ENCODE measurements around the gene TMEM150A. TPM values are rescaled to one million over a fixed set of nuclear protein-coding genes. Genes with fewer than 3 reads are reported as not detected.
A peak's percentile ranks its signal among the peaks of the same experiment; 100 is the strongest.
"Not testable (repeated sequence)": the region's sequence is repeated elsewhere in the genome, so short reads cannot be mapped to it uniquely, and the experiment has no call there.

Gene TMEM150A
- total and polyA plus RNA-seq, 2 donors = 2.3 to 15.9 TPM

GRCh38 chr2:85598594-85599340, 3.7 kb downstream of the TMEM150A start:
- no peak for DNase-seq (ENCODE audit: low read depth in 6 of 9, low spot score in 9 of 9)
- Histone ChIP-seq H3K27ac (ENCODE audit: low read depth in 1 of 2, low read length in 1 of 2) (no peak overlapping the region), H3K4me3 (ENCODE audit: low read length in 2 of 2) (no peak overlapping the region), H3K4me1 (ENCODE audit: control insufficient read depth in 2 of 2, insufficient read depth in 2 of 2, low read length in 2 of 2) (peaks cover 23 to 47% of the 10 kb centered on the region in 2 donors), H3K9me3 (ENCODE audit: control insufficient read depth in 2 of 2, insufficient read depth in 1 of 2, low read length in 1 of 2) (no peaks in the 10 kb centered on the region), H3K27me3 (ENCODE audit: control insufficient read depth in 2 of 2, insufficient read depth in 1 of 2, low read length in 1 of 2) (peaks cover 12 to 27% of the 10 kb centered on the region in 2 donors), H3K36me3 (ENCODE audit: control insufficient read depth in 2 of 2, insufficient read depth in 2 of 2, low read length in 1 of 2) (peaks cover 21 to 28% of the 10 kb centered on the region in 2 donors)
- 87% methylated on average over 14 of the region's 14 CpGs for WGBS

- Histone ChIP-seq H3K36me3 (ENCODE audit: control insufficient read depth in 2 of 2, insufficient read depth in 2 of 2, low read length in 1 of 2) (peaks cover 21 to 28% of the 10 kb centered on the region in 2 donors), H3K4me3 (ENCODE audit: low read length in 2 of 2) (no peak overlapping the region), H3K4me1 (ENCODE audit: control insufficient read depth in 2 of 2, insufficient read depth in 2 of 2, low read length in 2 of 2) (peaks cover 23 to 42% of the 10 kb centered on the region in 2 donors), H3K9me3 (ENCODE audit: control insufficient read depth in 2 of 2, insufficient read depth in 1 of 2, low read length in 1 of 2) (no peaks in the 10 kb centered on the region), H3K27me3 (ENCODE audit: control insufficient read depth in 2 of 2, insufficient read depth in 1 of 2, low read length in 1 of 2) (peaks cover 7 to 12% of the 10 kb centered on the region in 2 donors), H3K27ac (ENCODE audit: low read depth in 1 of 2, low read length in 1 of 2) (no peak overlapping the region)
- WGBS = 98% methylated on average over 5 of the region's 5 CpGs
- DNase-seq (ENCODE audit: low read depth in 6 of 9, low spot score in 9 of 9) = no peak
These were observed 5.3 kb downstream of the TMEM150A start for GRCh38 chr2:85597241-85597640.

GRCh38 chr2:85596486-85597143, 5.9 kb downstream of the TMEM150A start:
- 83% methylated on average over 3 of the region's 3 CpGs for WGBS
- no peak overlapping the region for H3K27ac ChIP-seq (ENCODE audit: low read depth in 1 of 2, low read length in 1 of 2)
- H3K9me3 ChIP-seq (ENCODE audit: control insufficient read depth in 2 of 2, insufficient read depth in 1 of 2, low read length in 1 of 2) = no peaks in the 10 kb centered on the region
- H3K27me3 ChIP-seq (ENCODE audit: control insufficient read depth in 2 of 2, insufficient read depth in 1 of 2, low read length in 1 of 2) = peaks cover 2 to 6% of the 10 kb centered on the region in 2 donors
- peak overlapping the region; percentile 87 to 93 for H3K4me3 ChIP-seq (ENCODE audit: low read length in 2 of 2)
- DNase-seq (ENCODE audit: low read depth in 6 of 9, low spot score in 9 of 9) = no peak
- peaks cover 20 to 37% of the 10 kb centered on the region in 2 donors for H3K4me1 ChIP-seq (ENCODE audit: control insufficient read depth in 2 of 2, insufficient read depth in 2 of 2, low read length in 2 of 2)
- H3K36me3 ChIP-seq (ENCODE audit: control insufficient read depth in 2 of 2, insufficient read depth in 2 of 2, low read length in 1 of 2) = peaks cover 21 to 28% of the 10 kb centered on the region in 2 donors

GRCh38 chr2:85596026-85596333, 6.5 kb downstream of the TMEM150A start:
- Histone ChIP-seq H3K4me3 (ENCODE audit: low read length in 2 of 2) (peak overlapping the region; percentile 87 to 93), H3K9me3 (ENCODE audit: control insufficient read depth in 2 of 2, insufficient read depth in 1 of 2, low read length in 1 of 2) (no peaks in the 10 kb centered on the region), H3K27me3 (ENCODE audit: control insufficient read depth in 2 of 2, insufficient read depth in 1 of 2, low read length in 1 of 2) (no peaks in the 10 kb centered on the region), H3K27ac (ENCODE audit: low read depth in 1 of 2, low read length in 1 of 2) (peak overlapping the region; percentile 67 to 87), H3K36me3 (ENCODE audit: control insufficient read depth in 2 of 2, insufficient read depth in 2 of 2, low read length in 1 of 2) (peaks cover 21 to 28% of the 10 kb centered on the region in 2 donors), H3K4me1 (ENCODE audit: control insufficient read depth in 2 of 2, insufficient read depth in 2 of 2, low read length in 2 of 2) (peaks cover 20 to 42% of the 10 kb centered on the region in 2 donors)
- peak in 1 of 9 donors; percentile 33 for DNase-seq (ENCODE audit: low read depth in 6 of 9, low spot score in 9 of 9)
- WGBS = 10% methylated on average over 10 of the region's 10 CpGs

- Histone ChIP-seq H3K36me3 (ENCODE audit: control insufficient read depth in 2 of 2, insufficient read depth in 2 of 2, low read length in 1 of 2) (peaks cover 21 to 28% of the 10 kb centered on the region in 2 donors), H3K9me3 (ENCODE audit: control insufficient read depth in 2 of 2, insufficient read depth in 1 of 2, low read length in 1 of 2) (no peaks in the 10 kb centered on the region), H3K4me1 (ENCODE audit: control insufficient read depth in 2 of 2, insufficient read depth in 2 of 2, low read length in 2 of 2) (peaks cover 20 to 45% of the 10 kb centered on the region in 2 donors), H3K27ac (ENCODE audit: low read depth in 1 of 2, low read length in 1 of 2) (peak within 1 kb of the TSS; percentile 79 to 95), H3K27me3 (ENCODE audit: control insufficient read depth in 2 of 2, insufficient read depth in 1 of 2, low read length in 1 of 2) (no peaks in the 10 kb centered on the region), H3K4me3 (ENCODE audit: low read length in 2 of 2) (peak within 1 kb of the TSS; percentile 87 to 93)
- WGBS = under 1% methylated on average over 47 of the region's 47 CpGs
- DNase-seq (ENCODE audit: low read depth in 6 of 9, low spot score in 9 of 9) = peak; percentile 85 to 97 (median 92)
These were observed 7.0 kb downstream of the TMEM150A start, which contains the start of gene RNF181 for GRCh38 chr2:85595301-85596025. Gene RNF181 (plus strand): TSS chr2:85595745. CDS start chr2:85595764, 19 bp downstream.

GRCh38 chr2:85594715-85595300, 7.7 kb downstream of the TMEM150A start:
- WGBS = 23% methylated on average over 13 of the region's 13 CpGs
- no peak for DNase-seq (ENCODE audit: low read depth in 6 of 9, low spot score in 9 of 9)
- Histone ChIP-seq H3K4me1 (ENCODE audit: control insufficient read depth in 2 of 2, insufficient read depth in 2 of 2, low read length in 2 of 2) (peaks cover 20 to 48% of the 10 kb centered on the region in 2 donors), H3K9me3 (ENCODE audit: control insufficient read depth in 2 of 2, insufficient read depth in 1 of 2, low read length in 1 of 2) (no peaks in the 10 kb centered on the region), H3K36me3 (ENCODE audit: control insufficient read depth in 2 of 2, insufficient read depth in 2 of 2, low read length in 1 of 2) (peaks cover 21 to 25% of the 10 kb centered on the region in 2 donors), H3K27me3 (ENCODE audit: control insufficient read depth in 2 of 2, insufficient read depth in 1 of 2, low read length in 1 of 2) (no peaks in the 10 kb centered on the region), H3K27ac (ENCODE audit: low read depth in 1 of 2, low read length in 1 of 2) (peak overlapping the region; percentile 79 to 95), H3K4me3 (ENCODE audit: low read length in 2 of 2) (peak overlapping the region; percentile 87 to 93)

GRCh38 chr2:85593023-85593422, 9.5 kb downstream of the TMEM150A start:
- Histone ChIP-seq H3K4me3 (ENCODE audit: low read length in 2 of 2) (no peak overlapping the region), H3K27me3 (ENCODE audit: control insufficient read depth in 2 of 2, insufficient read depth in 1 of 2, low read length in 1 of 2) (no peaks in the 10 kb centered on the region), H3K9me3 (ENCODE audit: control insufficient read depth in 2 of 2, insufficient read depth in 1 of 2, low read length in 1 of 2) (no peaks in the 10 kb centered on the region), H3K4me1 (ENCODE audit: control insufficient read depth in 2 of 2, insufficient read depth in 2 of 2, low read length in 2 of 2) (peaks cover 26 to 52% of the 10 kb centered on the region in 2 donors), H3K36me3 (ENCODE audit: control insufficient read depth in 2 of 2, insufficient read depth in 2 of 2, low read length in 1 of 2) (peaks cover 11 to 12% of the 10 kb centered on the region in 2 donors), H3K27ac (ENCODE audit: low read depth in 1 of 2, low read length in 1 of 2) (no peak overlapping the region)
- DNase-seq (ENCODE audit: low read depth in 6 of 9, low spot score in 9 of 9) = no peak
- 91% methylated on average over 3 of the region's 3 CpGs for WGBS

GRCh38 chr2:85592299-85592698, 10.2 kb downstream of the TMEM150A start:
- 97% methylated on average over 9 of the region's 9 CpGs for WGBS
- H3K4me1 ChIP-seq (ENCODE audit: control insufficient read depth in 2 of 2, insufficient read depth in 2 of 2, low read length in 2 of 2) = peaks cover 24 to 54% of the 10 kb centered on the region in 2 donors

More at GRCh38 chr2:85592299-85592698, 10.2 kb downstream of the TMEM150A start:
- H3K27me3 ChIP-seq (ENCODE audit: control insufficient read depth in 2 of 2, insufficient read depth in 1 of 2, low read length in 1 of 2); H3K4me3 ChIP-seq (ENCODE audit: low read length in 2 of 2); H3K9me3 ChIP-seq (ENCODE audit: control insufficient read depth in 2 of 2, insufficient read depth in 1 of 2, low read length in 1 of 2); H3K27ac ChIP-seq (ENCODE audit: low read depth in 1 of 2, low read length in 1 of 2); DNase-seq (ENCODE audit: low read depth in 6 of 9, low spot score in 9 of 9); H3K36me3 ChIP-seq (ENCODE audit: control insufficient read depth in 2 of 2, insufficient read depth in 2 of 2, low read length in 1 of 2): not testable (repeated sequence)
